Measurements from ENCODE around the gene ZNRF3.

DNA sequence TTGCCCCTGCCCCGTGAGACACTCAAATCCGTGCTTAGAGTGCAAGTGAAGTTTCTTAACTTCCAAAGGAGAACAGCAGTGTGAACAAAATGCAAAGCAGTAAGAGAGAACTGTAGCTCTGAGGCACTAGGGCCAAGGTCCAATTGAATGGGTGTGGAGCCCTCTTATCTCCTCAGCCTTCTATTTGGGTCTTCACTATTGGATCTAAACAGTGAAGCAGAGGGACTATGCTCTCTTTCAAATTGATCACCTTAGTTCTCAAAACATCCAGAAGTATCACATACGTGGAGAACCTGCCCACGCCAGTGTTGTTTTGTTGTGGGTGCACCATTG is 128.7 kb downstream of the ZNRF3 start:
- TF ChIP-seq, protein P1, sequence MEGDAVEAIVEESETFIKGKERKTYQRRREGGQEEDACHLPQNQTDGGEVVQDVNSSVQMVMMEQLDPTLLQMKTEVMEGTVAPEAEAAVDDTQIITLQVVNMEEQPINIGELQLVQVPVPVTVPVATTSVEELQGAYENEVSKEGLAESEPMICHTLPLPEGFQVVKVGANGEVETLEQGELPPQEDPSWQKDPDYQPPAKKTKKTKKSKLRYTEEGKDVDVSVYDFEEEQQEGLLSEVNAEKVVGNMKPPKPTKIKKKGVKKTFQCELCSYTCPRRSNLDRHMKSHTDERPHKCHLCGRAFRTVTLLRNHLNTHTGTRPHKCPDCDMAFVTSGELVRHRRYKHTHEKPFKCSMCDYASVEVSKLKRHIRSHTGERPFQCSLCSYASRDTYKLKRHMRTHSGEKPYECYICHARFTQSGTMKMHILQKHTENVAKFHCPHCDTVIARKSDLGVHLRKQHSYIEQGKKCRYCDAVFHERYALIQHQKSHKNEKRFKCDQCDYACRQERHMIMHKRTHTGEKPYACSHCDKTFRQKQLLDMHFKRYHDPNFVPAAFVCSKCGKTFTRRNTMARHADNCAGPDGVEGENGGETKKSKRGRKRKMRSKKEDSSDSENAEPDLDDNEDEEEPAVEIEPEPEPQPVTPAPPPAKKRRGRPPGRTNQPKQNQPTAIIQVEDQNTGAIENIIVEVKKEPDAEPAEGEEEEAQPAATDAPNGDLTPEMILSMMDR (IDR thresholded peaks at IDR 0.05): no peak
- no peak for TF ChIP-seq POLR2A (IDR thresholded peaks at IDR 0.05)
